Large intestine (tissue), 3 donors: Measurements from ENCODE around the gene MYO15A. TPM values are rescaled to one million over a fixed set of nuclear protein-coding genes. Genes with fewer than 3 reads are reported as not detected.

ENCODE experiments used
- DNase-seq, 2 donors: peaks; one replicate each; pipeline versions ENCODE4 v3.0.0 to v3.0.0-alpha.2; 2013
- H3K27ac ChIP-seq: one replicate; pipeline ENCODE4 v1.5.1; 2013; ENCODE audit warnings: low read length
- H3K27me3 ChIP-seq: 2 replicates; pipeline ENCODE4 v1.6.1; 2013; ENCODE audit warnings: low read length; ENCODE audit not compliant: control insufficient read depth, insufficient read depth
- H3K36me3 ChIP-seq: 2 replicates; pipeline ENCODE4 v1.6.1; 2013; ENCODE audit warnings: low read length; ENCODE audit not compliant: control insufficient read depth, insufficient read depth
- H3K4me1 ChIP-seq: one replicate; pipeline ENCODE4 v1.6.1; 2013; ENCODE audit warnings: low read length; ENCODE audit not compliant: control insufficient read depth, insufficient read depth
- H3K4me3 ChIP-seq: one replicate; pipeline ENCODE4 v1.5.1; 2013; ENCODE audit warnings: low read length
- H3K9me3 ChIP-seq: one replicate; pipeline ENCODE4 v1.6.1; 2013; ENCODE audit warnings: mild to moderate bottlenecking, low read depth, low read length, moderate library complexity; ENCODE audit not compliant: control insufficient read depth
- WGBS: methylation state at CpG from one replicate; pipeline ENCODE4 v1.1.5; 2013; ENCODE audit warnings: low lambda C conversion rate; ENCODE audit not compliant: insufficient coverage; 5-methylcytosine and 5-hydroxymethylcytosine counted together
- polyA plus RNA-seq: library from polyadenylated mRNA; unstranded; fragments of 120-200 nt; gene quantifications from one replicate; pipeline ENCODE4 v1.2.1, GENCODE V29; 2013

MYO15A gene
- polyA plus RNA-seq, 1 donor, result 2.0 TPM

GRCh38 chr17:18132711-18133110 is 24.2 kb downstream of the MYO15A start:
- no peak for DNase-seq
- no CpG with 5 or more reads among the region's 5 CpGs for WGBS
- H3K27ac ChIP-seq, result no peak overlapping the region
- H3K4me1 ChIP-seq, result no peaks in the 10 kb centered on the region
- H3K4me3 ChIP-seq, result no peak overlapping the region
- no peaks in the 10 kb centered on the region for H3K9me3 ChIP-seq
- H3K36me3 ChIP-seq, result no peaks in the 10 kb centered on the region
- H3K27me3 ChIP-seq, result no peaks in the 10 kb centered on the region

- Histone ChIP-seq H3K27ac (no peak overlapping the region), H3K27me3 (no peaks in the 10 kb centered on the region), H3K4me1 (no peaks in the 10 kb centered on the region), H3K4me3 (no peak overlapping the region), H3K9me3 (no peaks in the 10 kb centered on the region), H3K36me3 (no peaks in the 10 kb centered on the region)
- no CpG with 5 or more reads among the region's 19 CpGs for WGBS
- no peak for DNase-seq
Observed at GRCh38 chr17:18136357-18136756, 27.8 kb downstream of the MYO15A start.

GRCh38 chr17:18138065-18138749 is 29.7 kb downstream of the MYO15A start:
- Histone ChIP-seq H3K9me3 (no peaks in the 10 kb centered on the region), H3K27me3 (no peaks in the 10 kb centered on the region), H3K27ac (no peak overlapping the region), H3K4me1 (peaks cover 3% of the 10 kb centered on the region), H3K4me3 (no peak overlapping the region), H3K36me3 (no peaks in the 10 kb centered on the region)
- no peak for DNase-seq
- no CpG with 5 or more reads among the region's 8 CpGs for WGBS

GRCh38 chr17:18139092-18139491 is 30.5 kb downstream of the MYO15A start:
- no peak for DNase-seq
- no peaks in the 10 kb centered on the region for H3K27me3 ChIP-seq
- no CpG with 5 or more reads among the region's 2 CpGs for WGBS
- H3K9me3 ChIP-seq, result no peaks in the 10 kb centered on the region
- no peak overlapping the region for H3K4me3 ChIP-seq
- no peaks in the 10 kb centered on the region for H3K36me3 ChIP-seq
- H3K4me1 ChIP-seq, result peaks cover 3% of the 10 kb centered on the region
- no peak overlapping the region for H3K27ac ChIP-seq

GRCh38 chr17:18139498-18139897 is 30.9 kb downstream of the MYO15A start:
- DNase-seq, result no peak
- no peak overlapping the region for H3K4me3 ChIP-seq
- H3K27me3 ChIP-seq, result no peaks in the 10 kb centered on the region
- H3K36me3 ChIP-seq, result no peaks in the 10 kb centered on the region
- peaks cover 3% of the 10 kb centered on the region for H3K4me1 ChIP-seq
- no CpG with 5 or more reads among the region's 14 CpGs for whole genome bisulfite sequencing
- H3K27ac ChIP-seq, result no peak overlapping the region
- H3K9me3 ChIP-seq, result no peaks in the 10 kb centered on the region

GRCh38 chr17:18139949-18140348 is 31.4 kb downstream of the MYO15A start:
- DNase-seq, result no peak
- no peaks in the 10 kb centered on the region for H3K27me3 ChIP-seq
- no peak overlapping the region for H3K27ac ChIP-seq
- no peaks in the 10 kb centered on the region for H3K9me3 ChIP-seq
- H3K4me3 ChIP-seq, result no peak overlapping the region
- no peaks in the 10 kb centered on the region for H3K36me3 ChIP-seq
- no CpG with 5 or more reads among the region's 3 CpGs for WGBS
- peaks cover 3% of the 10 kb centered on the region for H3K4me1 ChIP-seq

- Histone ChIP-seq H3K4me1 (peaks cover 3% of the 10 kb centered on the region), H3K36me3 (no peaks in the 10 kb centered on the region), H3K27me3 (no peaks in the 10 kb centered on the region), H3K27ac (no peak overlapping the region), H3K9me3 (no peaks in the 10 kb centered on the region), H3K4me3 (no peak overlapping the region)
- WGBS, result no CpG with 5 or more reads among the region's 3 CpGs
- no peak for DNase-seq
Observed at GRCh38 chr17:18140648-18141047, 32.1 kb downstream of the MYO15A start.

- Histone ChIP-seq H3K4me1 (peaks cover 3% of the 10 kb centered on the region), H3K27ac (no peak overlapping the region), H3K4me3 (no peak overlapping the region), H3K36me3 (no peaks in the 10 kb centered on the region), H3K9me3 (no peaks in the 10 kb centered on the region), H3K27me3 (no peaks in the 10 kb centered on the region)
- peak; percentile 35 to 54 for DNase-seq
- WGBS, result no CpG with 5 or more reads among the region's 9 CpGs
Observed at GRCh38 chr17:18141210-18141803, 32.8 kb downstream of the MYO15A start.

- H3K4me3 ChIP-seq, result no peak overlapping the region
- peaks cover 3% of the 10 kb centered on the region for H3K4me1 ChIP-seq
- H3K27ac ChIP-seq, result no peak overlapping the region
- no peak for DNase-seq
- H3K27me3 ChIP-seq, result no peaks in the 10 kb centered on the region
- H3K36me3 ChIP-seq, result no peaks in the 10 kb centered on the region
- no peaks in the 10 kb centered on the region for H3K9me3 ChIP-seq
- WGBS, result no CpG with 5 or more reads among the region's 3 CpGs
Observed at GRCh38 chr17:18142417-18142816, 33.9 kb downstream of the MYO15A start.

GRCh38 chr17:18143044-18143936 is 34.7 kb downstream of the MYO15A start:
- Histone ChIP-seq H3K9me3 (no peaks in the 10 kb centered on the region), H3K27ac (no peak overlapping the region), H3K27me3 (no peaks in the 10 kb centered on the region), H3K36me3 (no peaks in the 10 kb centered on the region), H3K4me1 (peaks cover 3% of the 10 kb centered on the region), H3K4me3 (no peak overlapping the region)
- WGBS, result no CpG with 5 or more reads among the region's 18 CpGs
- DNase-seq, result no peak
